ENCODE measurements around the gene AGO4. TPM values are rescaled to one million over a fixed set of nuclear protein-coding genes. Genes with fewer than 3 reads are reported as not detected.
A peak's percentile ranks its signal among the peaks of the same experiment; 100 is the strongest.

AGO4 gene
- total RNA-seq, 2 experiments from 2014 or later = 6.5 to 18.6 TPM

DNA sequence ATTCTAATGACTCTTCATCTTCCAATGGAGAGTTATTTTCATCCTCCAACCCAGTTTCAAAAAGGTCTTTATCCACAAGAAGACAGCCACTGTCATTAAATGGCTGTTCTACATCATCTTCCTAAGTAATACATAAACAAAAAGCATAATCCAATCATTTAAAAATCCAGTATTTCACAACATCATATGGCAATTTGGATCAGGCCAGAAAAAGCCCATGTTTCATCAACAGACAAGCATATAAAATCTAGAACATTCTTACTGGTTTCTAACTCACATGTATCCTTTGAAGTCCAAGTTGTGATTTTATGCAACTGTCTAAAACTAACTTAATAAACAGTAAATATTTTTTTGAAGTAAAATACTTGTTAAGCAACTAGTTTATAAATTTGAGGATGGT, 44.6 kb upstream of the AGO4 start:
- Histone ChIP-seq H3K4me1 (ENCODE audit: insufficient read depth, low read length, poor library complexity, severe bottlenecking) (peaks cover 26% of the 10 kb centered on the region), H3K27ac (ENCODE audit: low read depth, low read length, poor library complexity, severe bottlenecking) (no peak overlapping the region), H3K4me2 (ENCODE audit: low read length) (no peak overlapping the region), H4K20me1 (ENCODE audit: insufficient read depth, low read length) (peaks cover 19% of the 10 kb centered on the region; the same call in 1 of the 2 replicates), H3K36me3 (ENCODE audit: insufficient read depth, low read length) (peaks cover 86% of the 10 kb centered on the region), H3K9me3 (ENCODE audit: low read length) (no peaks in the 10 kb centered on the region), H2AFZ (ENCODE audit: low read length) (no peak overlapping the region), H3K9me2 (ENCODE audit: insufficient read depth, low read length) (no peaks in the 10 kb centered on the region), H3K79me2 (ENCODE audit: insufficient read depth, low read depth, low read length) (peaks cover 81% of the 10 kb centered on the region), H3K4me3 (ENCODE audit: low read depth, low read length, poor library complexity, severe bottlenecking) (no peak overlapping the region)
- TF ChIP-seq, protein P1, sequence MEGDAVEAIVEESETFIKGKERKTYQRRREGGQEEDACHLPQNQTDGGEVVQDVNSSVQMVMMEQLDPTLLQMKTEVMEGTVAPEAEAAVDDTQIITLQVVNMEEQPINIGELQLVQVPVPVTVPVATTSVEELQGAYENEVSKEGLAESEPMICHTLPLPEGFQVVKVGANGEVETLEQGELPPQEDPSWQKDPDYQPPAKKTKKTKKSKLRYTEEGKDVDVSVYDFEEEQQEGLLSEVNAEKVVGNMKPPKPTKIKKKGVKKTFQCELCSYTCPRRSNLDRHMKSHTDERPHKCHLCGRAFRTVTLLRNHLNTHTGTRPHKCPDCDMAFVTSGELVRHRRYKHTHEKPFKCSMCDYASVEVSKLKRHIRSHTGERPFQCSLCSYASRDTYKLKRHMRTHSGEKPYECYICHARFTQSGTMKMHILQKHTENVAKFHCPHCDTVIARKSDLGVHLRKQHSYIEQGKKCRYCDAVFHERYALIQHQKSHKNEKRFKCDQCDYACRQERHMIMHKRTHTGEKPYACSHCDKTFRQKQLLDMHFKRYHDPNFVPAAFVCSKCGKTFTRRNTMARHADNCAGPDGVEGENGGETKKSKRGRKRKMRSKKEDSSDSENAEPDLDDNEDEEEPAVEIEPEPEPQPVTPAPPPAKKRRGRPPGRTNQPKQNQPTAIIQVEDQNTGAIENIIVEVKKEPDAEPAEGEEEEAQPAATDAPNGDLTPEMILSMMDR (conservative IDR thresholded peaks at IDR 0.05; ENCODE audit: low read length) = no peak
- no peak for TF ChIP-seq EZH2phosphoT487 (IDR thresholded peaks at IDR 0.05; ENCODE audit: borderline replicate concordance, low read depth, low read length)
- intact Hi-C loops (cut with micrococcal nuclease; ENCODE audit: unreplicated experiment) = loop anchor here (2.0 kb wide), 1 partner anchor 20 kb away; no protein-coding TSS in a partner anchor
- POLR2A ChIA-PET = interaction anchor here (0.5 to 1.7 kb wide), 3 partner anchors 9 to 158 kb away, joined by 3 read pairs; no protein-coding TSS in a partner anchor
- CTCF ChIA-PET (ENCODE audit: unreplicated experiment) = no interaction called here
- no TSS peak for BruUV-seq (replicated peaks)
- no peak for DNase-seq (ENCODE audit: low spot score)

DNA sequence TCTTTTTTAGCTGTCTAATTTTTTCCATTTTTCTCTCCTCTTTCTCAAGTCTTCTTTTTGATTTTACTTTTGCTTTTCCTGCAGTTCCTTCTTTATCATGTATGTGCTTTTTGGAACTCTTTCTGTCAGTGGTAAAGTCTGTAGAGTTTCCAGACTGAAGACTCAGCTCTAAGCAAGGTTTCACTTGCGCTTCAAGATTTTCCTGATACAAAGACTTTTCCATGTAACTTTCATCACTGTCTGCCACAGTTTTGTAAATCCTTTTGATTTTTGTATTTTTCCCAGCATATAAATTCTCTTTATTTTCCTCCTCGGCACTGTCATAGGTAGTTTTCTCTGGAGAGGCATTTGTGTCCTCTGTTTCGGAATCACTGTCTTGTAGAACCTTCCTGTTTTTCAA, 43.5 kb upstream of the AGO4 start:
- Histone ChIP-seq H3K79me2 (ENCODE audit: insufficient read depth, low read depth, low read length) (peaks cover 83% of the 10 kb centered on the region), H3K36me3 (ENCODE audit: insufficient read depth, low read length) (peaks cover 75% of the 10 kb centered on the region), H3K27ac (ENCODE audit: low read depth, low read length, poor library complexity, severe bottlenecking) (no peak overlapping the region), H3K9me3 (ENCODE audit: low read length) (no peaks in the 10 kb centered on the region), H3K9me2 (ENCODE audit: insufficient read depth, low read length) (no peaks in the 10 kb centered on the region), H2AFZ (ENCODE audit: low read length) (no peak overlapping the region), H4K20me1 (ENCODE audit: insufficient read depth, low read length) (peaks cover 19% of the 10 kb centered on the region; the same call in 1 of the 2 replicates), H3K4me2 (ENCODE audit: low read length) (0 out of 2 replicates have a peak overlapping the region, but pooled peaks have one; percentile 5), H3K4me3 (ENCODE audit: low read depth, low read length, poor library complexity, severe bottlenecking) (no peak overlapping the region), H3K4me1 (ENCODE audit: insufficient read depth, low read length, poor library complexity, severe bottlenecking) (peaks cover 26% of the 10 kb centered on the region)
- intact Hi-C loops (cut with micrococcal nuclease; ENCODE audit: unreplicated experiment) = no loop called here
- BruUV-seq (replicated peaks) = TSS peak; percentile 22
- TF ChIP-seq EZH2phosphoT487 (IDR thresholded peaks at IDR 0.05; ENCODE audit: borderline replicate concordance, low read depth, low read length) = no peak
- TF ChIP-seq, protein P1 (conservative IDR thresholded peaks at IDR 0.05; ENCODE audit: low read length) = no peak
- POLR2A ChIA-PET = interaction anchor here (0.7 kb wide), 1 partner anchor 9 kb away, joined by 4 read pairs; no protein-coding TSS in a partner anchor
- DNase-seq (ENCODE audit: low spot score) = no peak
- CTCF ChIA-PET (ENCODE audit: unreplicated experiment) = no interaction called here

Measured in OCI-LY7 (cell line).